ENCODE measurements around the gene COL6A1.

The COL6A1 gene, protein sequence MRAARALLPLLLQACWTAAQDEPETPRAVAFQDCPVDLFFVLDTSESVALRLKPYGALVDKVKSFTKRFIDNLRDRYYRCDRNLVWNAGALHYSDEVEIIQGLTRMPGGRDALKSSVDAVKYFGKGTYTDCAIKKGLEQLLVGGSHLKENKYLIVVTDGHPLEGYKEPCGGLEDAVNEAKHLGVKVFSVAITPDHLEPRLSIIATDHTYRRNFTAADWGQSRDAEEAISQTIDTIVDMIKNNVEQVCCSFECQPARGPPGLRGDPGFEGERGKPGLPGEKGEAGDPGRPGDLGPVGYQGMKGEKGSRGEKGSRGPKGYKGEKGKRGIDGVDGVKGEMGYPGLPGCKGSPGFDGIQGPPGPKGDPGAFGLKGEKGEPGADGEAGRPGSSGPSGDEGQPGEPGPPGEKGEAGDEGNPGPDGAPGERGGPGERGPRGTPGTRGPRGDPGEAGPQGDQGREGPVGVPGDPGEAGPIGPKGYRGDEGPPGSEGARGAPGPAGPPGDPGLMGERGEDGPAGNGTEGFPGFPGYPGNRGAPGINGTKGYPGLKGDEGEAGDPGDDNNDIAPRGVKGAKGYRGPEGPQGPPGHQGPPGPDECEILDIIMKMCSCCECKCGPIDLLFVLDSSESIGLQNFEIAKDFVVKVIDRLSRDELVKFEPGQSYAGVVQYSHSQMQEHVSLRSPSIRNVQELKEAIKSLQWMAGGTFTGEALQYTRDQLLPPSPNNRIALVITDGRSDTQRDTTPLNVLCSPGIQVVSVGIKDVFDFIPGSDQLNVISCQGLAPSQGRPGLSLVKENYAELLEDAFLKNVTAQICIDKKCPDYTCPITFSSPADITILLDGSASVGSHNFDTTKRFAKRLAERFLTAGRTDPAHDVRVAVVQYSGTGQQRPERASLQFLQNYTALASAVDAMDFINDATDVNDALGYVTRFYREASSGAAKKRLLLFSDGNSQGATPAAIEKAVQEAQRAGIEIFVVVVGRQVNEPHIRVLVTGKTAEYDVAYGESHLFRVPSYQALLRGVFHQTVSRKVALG

DNA sequence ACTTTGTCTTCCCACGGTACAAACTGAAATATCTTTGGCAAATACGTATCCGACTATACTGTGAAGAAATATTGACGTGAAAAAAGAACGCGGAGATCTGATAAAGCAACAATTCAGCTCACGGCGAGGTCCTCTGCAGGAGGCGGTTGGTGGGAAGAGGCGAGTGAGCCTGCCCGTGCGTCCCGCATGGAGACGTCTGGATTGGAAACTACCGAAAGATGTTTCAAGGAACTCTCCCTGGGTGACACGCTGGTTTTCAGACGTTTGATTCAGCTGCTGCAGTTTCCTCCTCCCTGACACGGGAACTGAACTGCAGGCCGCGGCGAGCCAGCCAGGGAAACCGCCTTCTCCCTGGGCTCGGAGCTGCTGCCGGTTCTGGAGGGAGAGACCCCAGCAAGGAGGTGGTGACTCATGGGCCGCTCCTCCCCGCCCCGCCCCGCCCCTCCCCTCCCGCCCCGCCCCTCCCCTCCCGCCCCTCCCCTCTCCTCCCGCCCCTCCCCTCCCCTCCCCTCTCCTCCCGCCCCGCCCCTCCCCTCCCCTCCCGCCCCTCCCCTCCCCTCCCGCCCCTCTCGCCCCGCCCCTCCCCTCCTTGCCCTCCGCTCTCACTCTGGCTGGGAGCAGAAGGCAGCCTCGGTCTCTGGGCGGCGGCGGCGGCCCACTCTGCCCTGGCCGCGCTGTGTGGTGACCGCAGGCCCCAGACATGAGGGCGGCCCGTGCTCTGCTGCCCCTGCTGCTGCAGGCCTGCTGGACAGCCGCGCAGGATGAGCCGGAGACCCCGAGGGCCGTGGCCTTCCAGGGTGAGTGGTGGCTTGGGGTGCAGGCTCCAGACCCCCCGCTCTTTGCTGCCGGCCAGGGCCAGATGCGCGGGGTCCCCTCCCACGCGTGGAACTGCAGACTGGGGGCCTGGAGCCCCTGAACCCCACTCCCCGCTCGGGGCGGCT is at the start of gene COL6A1:
TSS of gene COL6A1 (plus strand) at position 620 of the 941 bp plus-strand sequence. CDS start at position 701, 81 bp downstream.
- peak; percentile 77 for DNase-seq (ENCODE audit: low spot score)

DNA sequence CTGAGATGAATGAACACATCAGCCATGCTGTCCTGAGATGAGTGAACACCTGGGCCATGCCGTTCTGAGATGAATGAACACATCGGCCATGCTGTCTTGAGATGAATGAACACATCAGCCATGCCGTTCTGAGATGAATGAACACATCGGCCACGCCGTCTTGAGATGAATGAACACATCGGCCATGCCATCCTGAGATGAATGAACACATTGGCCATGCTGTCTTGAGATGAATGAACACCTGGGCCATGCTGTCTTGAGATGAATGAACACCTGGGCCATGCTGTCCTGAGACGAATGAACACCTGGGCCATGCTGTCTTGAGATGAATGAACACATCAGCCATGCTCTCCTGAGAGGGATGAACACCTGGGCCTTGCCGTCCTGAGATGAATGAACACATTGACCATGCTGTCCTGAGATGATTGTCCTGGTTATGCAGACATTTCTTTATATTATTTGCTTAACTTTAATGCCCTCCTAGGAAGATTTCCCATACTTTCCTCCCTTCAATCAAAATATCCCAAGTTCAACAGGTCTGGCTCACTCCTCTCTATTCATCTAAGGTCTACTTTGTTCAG is 48.6 kb upstream of the COL6A1 start:
- no peak for DNase-seq (ENCODE audit: low spot score)

DNA sequence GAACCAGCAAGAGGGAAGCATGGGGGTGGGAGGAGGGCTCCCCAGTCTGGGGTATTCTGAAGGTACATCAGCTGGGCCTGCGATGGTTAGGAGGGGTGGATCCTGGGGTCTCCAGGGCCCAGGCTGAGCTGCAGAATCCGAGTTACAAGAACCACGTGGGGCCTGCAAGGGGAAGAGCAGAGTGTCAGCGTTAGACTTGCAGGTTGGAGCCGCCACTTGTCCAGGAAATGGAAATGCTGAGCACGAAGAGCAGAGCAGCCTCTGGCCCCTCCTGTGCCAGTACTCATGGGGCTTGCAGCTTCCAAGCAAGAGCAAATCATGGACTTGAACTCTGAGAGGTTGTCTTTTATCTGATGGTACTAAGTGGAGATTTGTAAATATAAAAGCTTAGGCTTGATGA is 47.5 kb upstream of the COL6A1 start:
- no peak for DNase-seq (ENCODE audit: low spot score)

DNA sequence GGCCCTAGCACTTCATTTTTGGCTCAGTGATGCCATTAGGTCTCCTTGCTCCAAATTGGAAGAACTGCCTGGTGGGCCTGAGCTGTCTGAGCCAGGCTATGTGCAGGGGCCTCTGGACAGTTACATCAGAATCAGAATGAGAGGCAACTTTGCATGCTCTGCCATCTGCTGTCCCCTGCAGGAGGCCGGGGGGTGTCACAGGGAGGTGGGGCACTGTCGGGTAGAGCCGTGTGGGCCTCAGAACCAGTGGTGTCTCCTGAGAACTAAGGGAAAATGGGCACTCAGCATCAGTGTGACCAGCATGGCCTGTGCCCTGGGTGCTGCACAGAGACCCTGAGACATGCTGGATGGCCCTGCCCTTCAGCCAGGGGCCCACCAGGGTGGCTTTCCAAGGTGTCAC is 47.0 kb upstream of the COL6A1 start:
- DNase-seq (ENCODE audit: low spot score): no peak

DNA sequence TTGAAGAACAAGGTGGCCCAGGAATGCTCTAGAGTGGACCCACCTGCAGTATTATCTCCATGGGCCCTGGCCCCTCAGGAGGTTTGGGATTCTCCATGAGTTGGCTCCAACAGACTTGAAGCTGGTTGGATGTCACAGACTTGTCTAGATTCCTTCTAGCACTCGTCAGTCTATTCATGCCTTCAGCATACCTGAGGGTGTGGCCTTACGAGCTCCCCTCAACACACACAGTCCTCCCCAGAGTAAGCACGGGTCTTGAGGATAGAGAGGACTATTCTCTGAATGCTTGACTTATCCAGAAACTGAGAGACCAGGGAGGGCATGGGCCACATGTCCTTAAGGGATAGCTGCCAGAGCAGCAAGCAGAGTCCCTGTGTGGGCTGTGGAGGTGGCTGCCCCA is 45.9 kb upstream of the COL6A1 start:
- DNase-seq (ENCODE audit: low spot score): no peak

DNA sequence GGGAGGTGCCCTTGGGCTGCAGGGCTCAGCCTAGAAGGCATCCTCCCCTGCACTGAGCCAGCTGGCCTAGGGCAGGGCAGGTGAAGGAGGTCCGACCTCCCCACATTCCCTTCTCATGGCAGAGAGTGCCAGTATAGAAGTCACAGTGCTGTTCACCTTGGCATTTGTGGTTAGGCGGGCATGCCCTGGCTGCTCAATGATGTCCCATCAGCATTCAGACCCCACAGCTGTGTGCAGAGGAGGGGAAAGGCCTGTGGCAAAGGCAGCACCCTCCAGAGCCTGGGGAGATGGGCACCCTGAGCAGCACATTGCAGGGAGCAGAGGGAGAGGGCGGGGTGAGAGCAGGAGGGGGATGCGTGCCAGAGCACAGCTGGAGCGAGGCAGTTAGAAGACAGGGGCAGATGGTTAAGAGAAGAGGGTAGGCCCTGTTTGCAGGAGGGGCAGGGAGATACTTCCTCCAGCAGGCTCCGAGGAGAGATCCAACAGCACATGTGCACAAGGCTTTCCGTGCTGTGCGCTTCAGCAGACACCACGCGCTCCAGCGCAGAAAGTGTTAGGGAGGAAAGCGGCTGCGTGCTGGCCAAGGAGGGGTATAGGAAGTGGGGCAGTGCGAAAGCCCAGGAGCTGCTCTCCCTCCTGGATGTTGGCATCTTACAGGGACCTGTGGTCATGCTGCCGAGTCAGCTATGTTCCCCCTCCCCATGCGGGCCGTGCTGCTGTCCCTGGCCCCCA is 43.7 kb upstream of the COL6A1 start:
- no peak for DNase-seq (ENCODE audit: low spot score)

DNA sequence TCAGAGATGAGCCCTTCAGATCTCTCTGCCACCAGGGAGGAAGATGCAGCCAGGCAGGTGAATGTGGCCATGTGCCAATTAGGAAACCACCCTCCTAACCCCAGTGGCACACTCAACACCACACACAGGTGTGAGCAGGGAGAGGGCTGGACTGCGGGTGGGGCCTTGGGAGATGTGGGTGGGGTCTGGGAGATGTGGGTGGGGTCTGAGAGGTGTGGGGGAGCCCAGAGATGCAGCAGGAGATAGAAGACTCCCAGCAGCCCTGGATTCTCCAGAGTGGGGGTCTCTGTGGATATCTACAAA is 43.2 kb upstream of the COL6A1 start:
- DNase-seq (ENCODE audit: low spot score): no peak

DNA sequence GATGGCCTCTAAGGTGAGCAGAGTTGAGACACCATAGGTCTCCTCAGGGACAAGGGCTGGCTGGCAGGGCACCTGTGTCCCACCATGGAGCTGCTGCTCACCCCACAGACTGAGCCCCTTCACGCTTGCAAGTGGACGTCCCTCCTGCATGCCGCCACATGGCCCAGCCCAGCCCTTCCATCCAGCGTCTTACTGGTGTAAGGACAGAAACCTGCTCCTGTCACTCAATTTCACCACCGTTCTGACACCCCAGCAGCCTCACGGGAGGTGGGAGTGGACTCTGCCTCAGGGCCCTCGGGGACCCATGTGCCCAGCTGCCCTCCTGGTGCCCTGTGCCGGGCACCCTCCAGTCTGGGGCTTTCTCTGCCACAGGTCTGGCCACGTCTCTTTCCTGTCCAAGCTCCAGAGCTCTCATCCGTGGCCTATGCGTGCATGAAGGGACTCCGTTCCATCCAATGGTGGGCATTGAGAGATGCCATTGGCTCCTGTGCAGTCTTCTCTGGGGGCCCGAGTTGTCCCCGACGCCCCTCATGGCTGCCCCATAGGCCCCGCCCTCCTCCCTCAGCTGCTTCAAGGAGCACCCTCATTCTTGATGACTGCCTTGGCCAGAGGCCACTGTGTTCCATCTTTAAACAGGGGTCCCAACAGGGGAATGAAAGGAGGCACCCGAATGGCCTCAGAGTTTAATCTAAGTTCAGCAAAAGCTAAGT is 42.6 kb upstream of the COL6A1 start:
- DNase-seq (ENCODE audit: low spot score): no peak

DNA sequence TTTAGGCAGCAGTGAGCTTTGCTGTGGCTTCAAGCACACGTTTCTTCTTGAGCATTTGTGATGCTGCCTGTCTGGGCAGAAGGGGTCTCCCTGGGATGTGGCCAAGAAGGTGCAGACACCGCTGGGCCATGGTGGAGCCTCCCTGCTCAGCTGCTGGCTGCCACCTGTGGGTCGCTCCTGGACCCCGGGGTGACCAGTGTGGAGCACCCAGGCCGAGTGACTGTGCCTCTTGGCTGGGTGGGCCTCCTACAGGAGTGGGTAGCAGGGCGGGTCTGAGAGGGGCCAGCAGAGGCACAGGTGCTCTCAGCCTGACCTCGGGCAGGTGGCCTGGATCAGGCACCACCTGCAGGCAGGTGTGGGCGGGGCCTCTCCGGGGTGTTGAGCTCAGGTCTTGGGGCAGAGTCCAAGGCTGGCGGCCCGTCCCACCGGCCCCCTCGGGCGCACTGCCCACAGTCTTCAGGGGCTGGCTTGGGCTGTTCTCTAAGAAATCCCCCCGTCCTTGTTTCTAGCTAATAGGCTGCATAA is 42.0 kb upstream of the COL6A1 start:
- DNase-seq (ENCODE audit: low spot score): no peak

DNA sequence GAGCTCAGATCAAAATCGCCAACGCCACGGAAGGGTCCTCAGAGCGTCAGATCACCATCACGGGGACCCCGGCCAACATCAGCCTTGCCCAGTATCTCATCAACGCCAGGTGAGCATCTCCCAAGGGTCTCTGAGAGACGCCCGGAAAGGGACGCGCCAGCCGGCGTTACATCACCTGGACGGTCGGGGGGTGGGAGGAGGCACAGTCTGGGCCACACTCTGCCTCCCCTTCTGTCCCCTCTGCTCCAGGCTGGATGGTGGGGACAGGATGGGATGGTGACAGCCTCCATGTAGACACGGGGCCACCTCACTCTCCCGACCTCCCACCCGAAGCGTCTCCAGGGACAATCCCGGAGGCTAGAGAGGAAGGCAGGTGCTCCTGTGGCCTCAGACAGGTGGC is 41.5 kb upstream of the COL6A1 start:
- DNase-seq (ENCODE audit: low spot score): no peak

DNA sequence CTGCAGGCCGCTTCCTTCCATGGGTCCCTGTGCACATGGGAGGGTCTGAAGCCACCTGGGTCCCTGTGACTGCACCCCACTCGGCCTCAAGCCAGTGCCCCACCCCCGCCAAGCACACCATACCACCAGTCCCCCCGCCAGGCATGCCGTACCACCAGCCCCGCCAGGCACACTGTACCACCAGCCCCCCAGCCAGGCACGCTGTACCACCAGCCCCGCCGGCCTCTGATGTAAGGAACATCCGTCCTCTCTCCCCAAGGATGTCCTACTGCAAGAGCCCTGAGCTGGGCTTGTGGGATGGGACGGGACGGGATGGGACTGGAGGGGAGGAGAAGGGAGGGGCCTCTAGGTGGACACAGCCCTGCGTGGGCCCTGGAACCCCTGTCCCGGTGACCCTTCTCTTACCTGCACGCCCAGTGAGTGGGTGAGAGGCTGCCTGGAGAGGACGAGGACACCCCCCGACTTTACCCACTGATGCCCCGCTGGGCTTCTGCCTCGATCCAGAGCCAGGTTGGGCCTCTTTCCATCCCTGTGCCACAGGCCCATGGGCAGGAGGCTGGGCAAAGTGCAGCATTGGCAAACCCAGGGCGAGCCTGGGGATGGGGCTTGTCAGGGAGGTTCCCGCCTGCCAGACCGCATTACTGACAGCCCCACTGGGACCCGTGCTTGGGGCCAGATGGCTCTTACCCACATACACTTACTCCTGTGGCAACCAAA is 40.8 kb upstream of the COL6A1 start:
- DNase-seq (ENCODE audit: low spot score): no peak

DNA sequence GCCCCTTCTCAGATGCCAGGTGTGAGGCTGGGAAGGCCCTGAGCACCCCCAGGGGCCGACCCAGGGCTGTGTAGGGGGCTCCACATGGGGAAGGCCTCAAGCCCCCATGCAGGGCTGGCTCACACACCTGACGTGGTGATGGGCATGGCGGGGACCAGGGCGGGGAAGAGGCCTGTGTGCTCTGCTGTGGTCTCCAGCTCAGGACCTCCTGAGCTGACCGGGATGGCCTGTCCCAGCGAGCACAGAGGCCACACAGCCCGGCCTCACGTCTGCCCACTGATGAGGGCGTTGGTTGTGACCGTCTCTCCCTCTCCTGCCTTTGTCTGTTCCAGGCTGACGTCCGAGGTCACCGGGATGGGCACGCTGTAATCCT is 40.2 kb upstream of the COL6A1 start:
- DNase-seq (ENCODE audit: low spot score): no peak

DNA sequence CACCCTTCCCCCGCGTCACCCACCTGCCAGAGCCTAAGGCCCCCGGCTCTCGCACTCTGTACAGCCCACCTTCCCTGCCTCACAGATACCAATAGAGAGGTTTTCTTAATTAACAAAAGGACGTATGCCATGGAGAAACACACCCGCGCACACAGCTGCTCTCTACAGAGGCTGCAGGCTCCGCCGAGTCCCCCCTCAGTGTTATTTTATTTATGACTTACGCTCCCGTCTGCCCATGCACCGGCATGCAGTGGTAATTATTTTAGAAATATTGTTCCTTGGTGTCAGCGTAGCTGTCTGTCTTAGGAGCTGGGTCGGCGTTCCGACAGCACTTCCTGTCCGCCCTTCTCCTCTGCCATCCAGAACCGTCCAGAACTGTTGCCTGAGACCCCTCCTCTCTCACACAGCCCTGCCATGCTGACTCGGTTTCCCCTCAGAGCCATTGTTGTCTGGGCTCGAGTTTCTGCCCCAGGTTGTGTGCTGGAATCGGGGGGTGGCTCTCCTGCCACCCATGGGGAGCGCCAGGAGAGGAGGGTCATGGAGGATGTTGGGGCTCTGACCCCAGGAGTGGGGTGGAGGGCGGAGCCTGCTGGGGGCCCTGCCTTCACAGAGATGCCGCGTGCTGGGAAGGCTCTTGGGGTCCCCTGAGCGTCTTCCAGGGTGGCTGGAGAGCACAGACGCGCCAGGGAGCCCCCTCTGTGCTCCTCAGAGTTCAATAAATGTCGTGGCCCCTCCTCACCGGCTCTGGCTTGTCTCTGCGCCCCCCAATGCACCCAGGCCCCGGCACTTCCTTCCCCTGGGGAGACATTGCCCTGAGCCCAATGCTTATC is 39.6 kb upstream of the COL6A1 start:
- no peak for DNase-seq (ENCODE audit: low spot score)

DNA sequence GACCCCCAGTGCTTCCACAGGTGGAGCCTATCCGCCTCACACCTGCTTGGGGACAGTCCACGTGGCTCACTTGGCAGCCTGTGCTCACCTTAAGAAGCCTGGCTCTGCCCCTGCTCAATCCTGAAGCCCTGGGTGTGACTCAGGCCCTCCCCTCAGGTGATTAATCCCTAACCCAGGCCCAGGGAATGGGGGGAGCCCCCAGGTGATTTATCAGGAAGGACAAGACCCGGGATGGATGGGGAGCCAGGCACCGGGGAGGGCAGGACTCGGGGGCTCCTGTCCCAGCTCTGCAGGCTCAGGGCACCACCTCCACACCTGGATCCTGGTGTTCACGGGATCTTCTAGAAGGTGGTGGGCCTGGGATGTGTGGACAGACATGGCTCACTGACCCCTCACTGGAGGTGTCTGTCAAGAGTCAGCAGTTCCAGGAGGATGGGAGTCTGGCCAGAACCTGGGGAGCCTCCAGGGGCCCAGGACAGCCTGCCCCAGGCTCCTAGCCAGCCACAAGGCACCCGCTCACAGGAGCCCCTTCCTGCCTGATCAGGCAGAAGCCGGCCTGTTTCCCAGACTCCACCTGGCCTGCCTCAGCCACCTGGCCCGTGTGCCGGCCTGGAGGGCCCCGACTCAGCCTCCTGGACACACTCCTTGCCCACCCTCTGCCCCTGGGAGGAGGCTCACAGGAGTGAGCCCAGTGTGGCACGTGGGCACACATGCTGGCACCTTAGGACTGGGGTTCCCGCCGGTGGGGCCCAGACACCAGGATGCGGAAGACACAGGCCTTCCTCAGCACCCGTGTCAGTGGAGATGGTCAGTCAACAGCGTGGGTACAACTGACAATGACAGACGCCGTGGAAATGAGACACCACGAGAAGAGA is 38.6 kb upstream of the COL6A1 start:
- DNase-seq (ENCODE audit: low spot score): no peak

DNA sequence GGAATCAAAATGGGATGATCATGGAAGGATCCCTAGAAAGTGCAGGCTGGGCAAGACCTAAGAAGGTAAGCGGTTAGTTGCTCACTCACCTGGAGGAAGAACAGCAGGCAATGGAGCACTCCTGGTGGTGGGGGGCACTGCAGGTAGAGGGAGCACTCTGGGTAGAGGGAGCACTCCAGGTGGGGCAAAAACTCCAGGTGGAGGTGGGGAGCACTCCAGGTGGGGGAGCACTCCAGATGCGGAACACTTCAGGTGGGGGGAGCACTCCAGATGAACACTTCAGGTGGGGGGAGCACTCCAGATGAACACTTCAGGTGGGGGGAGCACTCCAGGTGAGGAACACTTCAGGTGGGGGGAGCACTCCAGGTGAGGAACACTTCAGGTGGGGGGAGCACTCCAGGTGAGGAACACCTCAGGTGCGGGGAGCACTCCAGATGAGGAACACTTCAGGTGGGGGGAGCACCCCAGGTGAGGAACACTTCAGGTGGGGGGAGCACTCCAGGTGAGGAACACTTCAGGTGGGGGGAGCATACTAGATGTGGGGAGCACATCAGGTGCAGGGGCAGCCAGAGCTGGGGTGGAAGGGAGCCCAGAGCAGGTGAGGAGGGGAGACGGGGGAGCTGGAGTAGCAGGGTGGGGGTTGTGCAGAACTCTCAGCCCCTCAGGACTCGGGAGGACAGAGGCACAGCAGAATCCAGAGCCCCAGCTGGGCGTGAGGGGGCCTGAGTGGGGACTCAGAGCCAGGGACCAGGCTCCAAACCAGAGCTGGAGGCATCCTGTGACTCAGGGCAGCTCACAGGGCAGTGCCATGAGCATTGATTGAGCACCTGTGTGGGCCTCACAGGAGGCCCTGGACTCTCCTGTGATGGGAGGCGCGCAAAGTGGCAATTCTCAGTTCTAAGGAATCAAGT is 37.7 kb upstream of the COL6A1 start:
- no peak for DNase-seq (ENCODE audit: low spot score)

DNA sequence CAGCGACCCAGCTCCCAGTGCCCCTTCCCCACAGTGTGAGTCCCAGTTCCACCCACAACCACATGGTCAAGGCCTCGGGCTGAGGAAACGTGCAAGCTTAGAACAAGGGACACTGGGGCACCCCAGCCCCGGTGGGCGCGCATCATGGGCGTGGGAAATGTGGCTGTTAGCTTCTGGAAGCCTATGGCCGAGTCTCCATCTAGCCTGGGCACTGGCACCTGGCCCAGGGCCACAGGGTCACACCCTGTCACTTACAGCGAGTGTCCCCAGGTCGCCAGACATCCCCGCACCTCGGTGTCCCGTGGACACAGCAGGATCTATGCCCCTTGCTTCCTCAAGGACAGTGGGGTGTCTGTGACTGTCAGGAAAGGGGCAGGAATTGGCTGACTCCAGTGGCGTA is 37.0 kb upstream of the COL6A1 start:
- DNase-seq (ENCODE audit: low spot score): no peak

Data from HuH-7.5 (cell line).